ENCODE data around the gene CDH12.

DNA sequence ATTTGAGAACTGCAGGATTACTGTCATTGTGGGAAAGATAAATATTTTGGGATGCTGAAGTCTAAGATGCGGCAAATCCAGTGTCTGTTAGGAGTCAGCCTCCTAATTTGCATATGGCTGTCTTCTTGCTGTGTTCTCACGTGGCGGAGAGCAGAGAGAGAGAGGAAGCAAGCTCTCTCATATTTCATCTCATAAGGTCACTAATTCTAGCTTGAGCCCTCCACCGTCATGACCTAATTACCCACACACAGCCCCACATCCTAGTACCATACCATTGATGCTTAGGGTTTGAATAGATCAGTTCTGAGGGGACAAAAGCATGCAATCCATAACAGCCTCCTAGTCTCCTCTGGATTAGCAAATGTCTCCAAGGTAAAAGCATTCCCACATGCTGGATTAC, 124.5 kb downstream of the CDH12 start:
- TF ChIP-seq POLR2A (IDR thresholded peaks at IDR 0.05; ENCODE audit: low read depth, low read length) (no peak), POLR2AphosphoS5 (IDR thresholded peaks at IDR 0.05; ENCODE audit: low read depth, low read length) (no peak), TAF1 (IDR thresholded peaks at IDR 0.05; ENCODE audit: low read depth, low read length) (no peak), POU2F2 (IDR thresholded peaks at IDR 0.05; ENCODE audit: low read depth, low read length) (no peak), SPI1 (IDR thresholded peaks at IDR 0.05; ENCODE audit: low read depth, low read length) (no peak)

Measured in GM12891 (cell line).